Measurements from ENCODE around the gene ESRP2. TPM values are rescaled to one million over a fixed set of nuclear protein-coding genes. Genes with fewer than 3 reads are reported as not detected.

ESRP2 gene
- total and polyA plus RNA-seq, 8 donors = 20.1 to 45.5 (median 35.0) TPM

DNA sequence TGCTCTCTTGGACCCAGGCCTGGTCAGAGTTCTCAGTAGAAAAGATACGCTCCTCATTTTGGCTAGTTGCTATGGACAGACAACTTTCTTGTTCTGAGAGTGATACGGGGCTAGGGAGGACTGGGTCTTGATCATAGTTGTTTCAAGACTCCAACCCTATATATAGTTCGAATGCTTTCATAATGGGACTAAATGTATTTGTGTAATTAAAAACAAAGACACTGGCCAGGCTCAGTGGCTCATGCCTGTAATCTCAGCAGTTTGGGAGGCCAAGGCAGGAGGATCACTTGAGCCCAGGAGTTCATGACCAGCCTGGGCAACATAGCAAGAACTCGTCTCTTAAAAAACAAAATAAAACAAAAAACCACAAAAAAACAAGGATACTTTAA is 46.1 kb upstream of the ESRP2 start:
- ATAC-seq (no peak), FAIRE-seq (no peak), DNase-seq (no peak)
- Histone ChIP-seq H3K9me3 (no peaks in the 10 kb centered on the region), H3K27me3 (no peaks in the 10 kb centered on the region), H3K27ac (no peak overlapping the region), H3K36me3 (no peaks in the 10 kb centered on the region), H3K4me1 (no peaks in the 10 kb centered on the region), H3K4me3 (no peak overlapping the region)
- WGBS, 2 donors = 72 to 89% methylated on average over 4 of the region's 4 CpGs
- TF ChIP-seq, protein P1, sequence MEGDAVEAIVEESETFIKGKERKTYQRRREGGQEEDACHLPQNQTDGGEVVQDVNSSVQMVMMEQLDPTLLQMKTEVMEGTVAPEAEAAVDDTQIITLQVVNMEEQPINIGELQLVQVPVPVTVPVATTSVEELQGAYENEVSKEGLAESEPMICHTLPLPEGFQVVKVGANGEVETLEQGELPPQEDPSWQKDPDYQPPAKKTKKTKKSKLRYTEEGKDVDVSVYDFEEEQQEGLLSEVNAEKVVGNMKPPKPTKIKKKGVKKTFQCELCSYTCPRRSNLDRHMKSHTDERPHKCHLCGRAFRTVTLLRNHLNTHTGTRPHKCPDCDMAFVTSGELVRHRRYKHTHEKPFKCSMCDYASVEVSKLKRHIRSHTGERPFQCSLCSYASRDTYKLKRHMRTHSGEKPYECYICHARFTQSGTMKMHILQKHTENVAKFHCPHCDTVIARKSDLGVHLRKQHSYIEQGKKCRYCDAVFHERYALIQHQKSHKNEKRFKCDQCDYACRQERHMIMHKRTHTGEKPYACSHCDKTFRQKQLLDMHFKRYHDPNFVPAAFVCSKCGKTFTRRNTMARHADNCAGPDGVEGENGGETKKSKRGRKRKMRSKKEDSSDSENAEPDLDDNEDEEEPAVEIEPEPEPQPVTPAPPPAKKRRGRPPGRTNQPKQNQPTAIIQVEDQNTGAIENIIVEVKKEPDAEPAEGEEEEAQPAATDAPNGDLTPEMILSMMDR (IDR thresholded peaks at IDR 0.05) = no peak
- intact Hi-C loops (cut with DNase I) = no loop called here

DNA sequence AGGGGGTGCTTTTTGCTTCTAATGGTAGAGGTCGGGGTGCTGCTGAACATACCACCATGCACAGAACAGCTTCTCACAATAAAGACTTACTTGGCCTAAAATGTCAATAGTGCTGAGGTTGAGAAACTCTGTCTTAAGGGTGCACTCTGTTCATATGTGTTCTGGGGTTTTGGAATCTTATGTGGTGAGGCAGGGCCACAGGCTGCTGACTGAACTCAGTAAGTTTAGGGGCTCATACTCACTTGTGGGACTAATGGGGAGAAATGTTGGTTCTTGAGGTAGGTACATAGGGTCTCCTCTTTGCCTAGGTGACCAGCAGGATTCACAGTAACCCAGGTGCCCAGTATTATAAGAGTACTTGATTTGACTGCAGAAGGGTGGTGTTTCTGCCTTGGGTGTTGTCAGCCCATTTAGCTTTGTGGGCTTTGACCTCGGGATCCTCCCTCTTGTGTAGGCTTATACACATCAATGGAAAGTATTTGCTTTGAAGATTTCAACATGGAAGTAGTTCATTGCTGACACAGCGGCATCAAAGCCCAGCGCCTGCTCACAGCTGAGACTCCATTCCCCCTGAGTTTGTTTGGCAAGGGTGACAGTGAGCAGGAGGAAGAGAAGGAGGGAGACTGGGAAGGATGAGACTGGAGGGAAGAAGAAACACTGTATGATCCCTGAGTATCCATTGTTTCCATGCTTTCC is 45.6 kb upstream of the ESRP2 start:
- H3K4me1 ChIP-seq = no peaks in the 10 kb centered on the region
- H3K27me3 ChIP-seq = no peaks in the 10 kb centered on the region
- 80 to 88% methylated on average over 4 of the region's 4 CpGs for WGBS, 2 donors
- intact Hi-C loops (cut with DNase I) = no loop called here
- no peak for ATAC-seq
- TF ChIP-seq, protein P1 (IDR thresholded peaks at IDR 0.05) = no peak
- no peak for DNase-seq
- H3K9me3 ChIP-seq = no peaks in the 10 kb centered on the region
- no peak for FAIRE-seq
- H3K36me3 ChIP-seq = no peaks in the 10 kb centered on the region
- no peak overlapping the region for H3K27ac ChIP-seq
- H3K4me3 ChIP-seq = no peak overlapping the region

DNA sequence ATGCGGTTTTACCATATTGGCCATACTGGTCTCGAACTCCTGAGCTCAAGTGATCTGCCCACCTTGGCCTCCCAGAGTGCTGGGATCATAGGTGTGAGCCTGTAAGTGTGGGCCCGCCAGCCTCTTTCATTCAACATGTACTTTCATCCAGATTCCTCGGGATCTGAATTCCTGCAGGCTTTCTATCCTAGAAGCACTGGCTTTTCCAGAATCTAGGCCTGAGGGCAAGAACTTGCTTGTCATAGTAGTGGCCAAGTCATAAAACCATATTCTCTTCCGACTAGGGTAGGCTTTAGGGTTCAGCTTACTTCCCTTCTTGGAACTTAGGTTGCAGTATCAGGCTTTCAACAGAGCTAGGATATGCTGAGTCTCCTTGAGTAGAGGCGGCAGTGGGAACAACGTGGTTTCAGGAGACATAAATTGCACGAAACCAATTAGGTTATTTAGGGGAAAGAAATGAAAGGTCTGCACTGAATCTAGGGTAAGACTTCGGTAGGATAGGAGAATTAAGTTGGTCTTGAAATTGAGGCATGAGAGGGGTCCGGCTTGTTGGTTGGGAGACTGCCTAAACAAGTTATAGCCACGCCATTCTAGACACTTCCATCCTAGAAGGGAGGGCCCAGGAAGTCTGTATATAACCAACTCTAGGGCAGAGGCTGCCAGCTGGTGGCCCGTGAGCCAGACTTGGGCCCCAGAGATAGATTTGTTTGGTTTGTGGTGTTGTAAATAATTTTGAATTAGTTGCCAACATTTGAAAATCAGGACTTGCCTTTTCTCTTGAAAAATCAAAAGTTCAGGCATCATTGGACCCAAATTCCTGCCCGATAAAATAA is 44.0 kb upstream of the ESRP2 start:
- ATAC-seq = no peak
- H3K4me3 ChIP-seq = no peak overlapping the region
- no peaks in the 10 kb centered on the region for H3K36me3 ChIP-seq
- FAIRE-seq = no peak
- intact Hi-C loops (cut with DNase I) = no loop called here
- TF ChIP-seq, protein P1 (IDR thresholded peaks at IDR 0.05) = no peak
- no peak overlapping the region for H3K27ac ChIP-seq
- WGBS, 2 donors = 86 to 89% methylated on average over 13 of the region's 13 CpGs
- no peaks in the 10 kb centered on the region for H3K27me3 ChIP-seq
- H3K4me1 ChIP-seq = no peaks in the 10 kb centered on the region
- no peak for DNase-seq
- no peaks in the 10 kb centered on the region for H3K9me3 ChIP-seq

DNA sequence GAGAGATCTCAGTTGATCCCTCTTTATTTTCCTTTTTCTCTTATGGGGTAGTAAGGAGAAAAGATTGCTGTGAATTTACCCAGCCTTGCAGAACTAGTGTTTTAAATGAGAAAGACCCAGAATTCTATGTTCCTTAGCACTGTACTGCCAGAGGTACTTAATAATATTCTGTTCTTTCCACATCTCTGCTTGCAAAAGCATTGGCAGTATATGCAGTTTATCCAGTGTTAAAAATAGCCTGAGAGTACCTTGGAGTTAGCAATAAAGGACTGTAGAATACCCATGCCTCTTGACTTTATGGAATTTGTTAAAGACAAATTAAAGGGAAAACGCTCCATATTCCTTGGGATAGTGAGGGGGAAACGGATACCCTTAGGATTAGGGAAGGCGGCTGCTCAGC is 40.3 kb upstream of the ESRP2 start:
- DNase-seq (no peak), ATAC-seq (no peak), FAIRE-seq (no peak)
- Histone ChIP-seq H3K27ac (no peak overlapping the region), H3K4me3 (no peak overlapping the region), H3K9me3 (no peaks in the 10 kb centered on the region), H3K4me1 (peaks cover 0 to 6% (median 0%) of the 10 kb centered on the region in 3 donors), H3K36me3 (no peaks in the 10 kb centered on the region), H3K27me3 (no peaks in the 10 kb centered on the region)
- TF ChIP-seq, protein P1 (IDR thresholded peaks at IDR 0.05) = no peak
- 82 to 84% methylated on average over 3 of the region's 3 CpGs for WGBS, 2 donors
- intact Hi-C loops (cut with DNase I) = no loop called here

Measured in pancreas (tissue), 10 donors.